Osteocyte (in vitro differentiated cells): ENCODE results near the gene CLEC14A. TPM values are rescaled to one million over a fixed set of nuclear protein-coding genes. Genes with fewer than 3 reads are reported as not detected.

Experiments used
- DNase-seq: peaks from one replicate; pipeline ENCODE4 v3.0.0; 2021; ENCODE audit warnings: mixed read lengths; ENCODE audit not compliant: unreplicated experiment; ENCODE audit errors: extremely low spot score
- H3K27ac Mint-ChIP-seq: one replicate; pipeline ENCODE4 v1.8.0; 2021; ENCODE audit warnings: mild to moderate bottlenecking, mixed read lengths; ENCODE audit not compliant: unreplicated experiment
- H3K27me3 Mint-ChIP-seq: one replicate; pipeline ENCODE4 v1.8.0; 2021; ENCODE audit warnings: mixed read lengths; ENCODE audit not compliant: unreplicated experiment
- H3K36me3 Mint-ChIP-seq: one replicate; pipeline ENCODE4 v1.8.0; 2021; ENCODE audit warnings: mixed read lengths; ENCODE audit not compliant: unreplicated experiment
- H3K4me1 Mint-ChIP-seq: one replicate; pipeline ENCODE4 v1.8.0; 2021; ENCODE audit warnings: mixed read lengths; ENCODE audit not compliant: unreplicated experiment
- H3K4me3 Mint-ChIP-seq: one replicate; pipeline ENCODE4 v1.8.0; 2021; ENCODE audit warnings: mild to moderate bottlenecking, moderate library complexity, mixed read lengths; ENCODE audit not compliant: unreplicated experiment
- H3K9me3 Mint-ChIP-seq: one replicate; pipeline ENCODE4 v1.8.0; 2021; ENCODE audit warnings: mixed read lengths; ENCODE audit not compliant: unreplicated experiment
- total RNA-seq: library from RNA; stranded (reverse); gene quantifications from 2 replicates; pipeline ENCODE4 v1.2.1, GENCODE V29; 2021
- TF ChIP-seq, protein P1 (sequence below): fragments of 200-600 bp; sonication (generic); IDR thresholded peaks from 2 replicates; pipeline ENCODE4 v1.5.0; 2021; ENCODE audit warnings: antibody characterized with exemption, mild to moderate bottlenecking, moderate library complexity

Gene CLEC14A
- total RNA-seq, 1 donor from 2014 or later = not detected

- DNase-seq = no peak
- Mint-ChIP-seq H3K36me3 (no peaks in the 10 kb centered on the region), H3K27ac (no peak overlapping the region), H3K4me1 (no peaks in the 10 kb centered on the region), H3K4me3 (no peak overlapping the region), H3K9me3 (peaks cover 7% of the 10 kb centered on the region), H3K27me3 (peaks cover 47% of the 10 kb centered on the region)
- TF ChIP-seq, protein P1, sequence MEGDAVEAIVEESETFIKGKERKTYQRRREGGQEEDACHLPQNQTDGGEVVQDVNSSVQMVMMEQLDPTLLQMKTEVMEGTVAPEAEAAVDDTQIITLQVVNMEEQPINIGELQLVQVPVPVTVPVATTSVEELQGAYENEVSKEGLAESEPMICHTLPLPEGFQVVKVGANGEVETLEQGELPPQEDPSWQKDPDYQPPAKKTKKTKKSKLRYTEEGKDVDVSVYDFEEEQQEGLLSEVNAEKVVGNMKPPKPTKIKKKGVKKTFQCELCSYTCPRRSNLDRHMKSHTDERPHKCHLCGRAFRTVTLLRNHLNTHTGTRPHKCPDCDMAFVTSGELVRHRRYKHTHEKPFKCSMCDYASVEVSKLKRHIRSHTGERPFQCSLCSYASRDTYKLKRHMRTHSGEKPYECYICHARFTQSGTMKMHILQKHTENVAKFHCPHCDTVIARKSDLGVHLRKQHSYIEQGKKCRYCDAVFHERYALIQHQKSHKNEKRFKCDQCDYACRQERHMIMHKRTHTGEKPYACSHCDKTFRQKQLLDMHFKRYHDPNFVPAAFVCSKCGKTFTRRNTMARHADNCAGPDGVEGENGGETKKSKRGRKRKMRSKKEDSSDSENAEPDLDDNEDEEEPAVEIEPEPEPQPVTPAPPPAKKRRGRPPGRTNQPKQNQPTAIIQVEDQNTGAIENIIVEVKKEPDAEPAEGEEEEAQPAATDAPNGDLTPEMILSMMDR = no peak
Observed at GRCh38 chr14:38206689-38207376, 49.1 kb downstream of the CLEC14A start.

DNA sequence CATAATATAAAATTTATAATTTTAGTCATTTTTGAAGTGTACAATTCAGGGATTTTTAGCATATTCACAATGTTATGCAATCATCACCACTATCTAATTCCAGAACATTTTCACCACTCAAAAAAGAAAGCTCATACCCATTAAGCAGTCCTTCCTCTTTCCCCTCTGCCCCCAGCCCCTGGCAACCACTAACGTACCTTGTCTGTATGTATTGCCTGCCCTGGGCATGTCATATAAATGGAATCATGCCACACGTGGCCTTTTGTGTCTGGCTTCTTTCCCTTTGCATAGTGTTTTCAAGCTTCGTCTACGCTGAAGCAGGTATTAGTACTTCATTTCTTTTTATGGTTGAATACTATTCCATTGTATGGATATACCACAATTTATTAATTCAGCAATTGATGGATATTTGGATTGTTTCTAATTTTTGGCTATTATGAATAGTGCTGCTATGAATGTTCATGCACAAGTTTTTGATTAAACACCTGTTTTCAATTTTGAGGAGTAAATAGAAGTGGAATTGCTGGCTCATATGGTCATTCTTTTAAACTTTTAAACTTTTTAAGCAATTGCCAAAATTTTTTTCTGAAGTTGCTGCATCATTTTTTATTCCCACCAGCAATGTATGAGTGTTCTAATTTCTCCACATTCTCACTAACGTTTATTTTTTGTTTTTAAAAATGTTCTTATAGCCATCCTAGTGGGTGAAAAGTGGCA, 49.8 kb downstream of the CLEC14A start:
- Mint-ChIP-seq H3K27me3 (peaks cover 42% of the 10 kb centered on the region), H3K36me3 (no peaks in the 10 kb centered on the region), H3K27ac (no peak overlapping the region), H3K9me3 (peaks cover 7% of the 10 kb centered on the region), H3K4me3 (no peak overlapping the region), H3K4me1 (no peaks in the 10 kb centered on the region)
- TF ChIP-seq, protein P1 = no peak
- no peak for DNase-seq

GRCh38 chr14:38205119-38205813, 50.6 kb downstream of the CLEC14A start:
- H3K4me1 Mint-ChIP-seq = no peaks in the 10 kb centered on the region
- TF ChIP-seq, protein P1 = no peak
- peaks cover 36% of the 10 kb centered on the region for H3K27me3 Mint-ChIP-seq
- H3K27ac Mint-ChIP-seq = no peak overlapping the region
- H3K36me3 Mint-ChIP-seq = no peaks in the 10 kb centered on the region
- no peak overlapping the region for H3K4me3 Mint-ChIP-seq
- no peak for DNase-seq
- peaks cover 7% of the 10 kb centered on the region for H3K9me3 Mint-ChIP-seq

DNA sequence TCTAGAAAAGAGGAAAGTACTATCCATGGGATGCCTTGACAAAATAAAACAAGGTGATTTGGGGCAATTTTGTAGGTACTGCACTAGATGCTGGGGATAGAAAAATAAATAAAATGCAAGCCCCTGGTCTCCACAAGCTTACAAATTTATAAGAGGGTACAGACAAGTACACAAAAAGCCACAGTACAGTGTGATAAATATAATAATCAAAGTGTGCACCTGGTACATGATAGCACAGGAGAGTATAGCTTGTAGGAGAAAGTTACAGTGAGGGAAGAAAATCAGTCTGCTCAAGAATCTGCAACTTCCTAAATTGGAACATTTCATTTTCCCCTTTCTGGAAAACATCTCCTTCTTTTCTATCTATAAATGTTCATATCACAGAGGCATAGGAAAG, 51.2 kb downstream of the CLEC14A start:
- H3K9me3 Mint-ChIP-seq = peaks cover 7% of the 10 kb centered on the region
- no peaks in the 10 kb centered on the region for H3K4me1 Mint-ChIP-seq
- H3K27me3 Mint-ChIP-seq = peaks cover 31% of the 10 kb centered on the region
- no peak for DNase-seq
- TF ChIP-seq, protein P1 = no peak
- H3K4me3 Mint-ChIP-seq = no peak overlapping the region
- H3K27ac Mint-ChIP-seq = no peak overlapping the region
- H3K36me3 Mint-ChIP-seq = no peaks in the 10 kb centered on the region

Other genes with a start within 250 kb of the CLEC14A start
- gene SSTR1, start 48.2 kb downstream of the CLEC14A start, total RNA-seq = not detected in 2 replicates